Measurements from ENCODE around the gene GLRA3.
"Not testable (repeated sequence)": the region's sequence is repeated elsewhere in the genome, so short reads cannot be mapped to it uniquely, and the experiment has no call there.

GLRA3 gene

DNA sequence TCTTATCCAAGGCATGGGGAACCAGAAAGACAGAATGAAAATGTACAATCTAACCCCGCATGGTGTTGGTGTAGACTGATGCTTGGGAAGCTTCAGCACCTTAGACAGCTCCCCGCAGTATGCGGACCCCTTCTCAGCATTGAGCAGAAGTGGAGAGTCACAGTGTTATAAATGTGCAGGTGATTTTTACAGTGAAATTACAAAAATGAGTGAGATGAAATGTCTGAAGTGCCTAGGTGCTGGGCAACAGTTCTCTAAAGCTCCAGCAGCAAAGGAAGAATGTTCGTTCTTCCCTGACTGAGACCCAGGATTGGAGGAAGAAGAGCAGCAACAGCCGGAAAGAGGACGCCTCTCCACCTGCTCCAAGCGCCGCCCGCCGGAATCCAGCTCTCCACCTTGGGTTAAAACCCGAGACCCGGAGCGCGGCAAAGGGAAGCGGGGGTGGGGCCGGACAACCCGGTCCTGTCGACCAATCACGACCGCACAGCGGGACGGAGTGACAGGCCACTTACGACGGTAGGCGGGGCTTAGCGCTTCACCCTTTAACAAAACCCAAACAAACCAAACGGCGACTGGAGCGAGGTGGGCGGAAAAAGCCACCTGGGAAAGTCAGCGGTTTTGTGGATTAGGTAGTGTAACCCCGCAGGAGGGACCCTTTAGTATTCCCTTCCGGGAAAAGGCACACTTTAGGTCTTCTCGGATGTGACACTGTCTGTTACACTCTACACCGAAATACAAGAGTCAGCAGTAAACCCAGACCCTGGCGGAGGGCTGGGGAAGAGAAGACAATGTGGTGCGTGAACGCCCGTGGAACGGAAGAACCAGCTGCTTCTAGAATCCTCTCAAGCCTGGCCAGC, at the start of gene GLRA3:
Gene GLRA3 (minus strand): TSS at position 403 of the 857 bp plus-strand sequence. CDS start 436 bp downstream, outside the sequence.
- peak; percentile 36 for DNase-seq

DNA sequence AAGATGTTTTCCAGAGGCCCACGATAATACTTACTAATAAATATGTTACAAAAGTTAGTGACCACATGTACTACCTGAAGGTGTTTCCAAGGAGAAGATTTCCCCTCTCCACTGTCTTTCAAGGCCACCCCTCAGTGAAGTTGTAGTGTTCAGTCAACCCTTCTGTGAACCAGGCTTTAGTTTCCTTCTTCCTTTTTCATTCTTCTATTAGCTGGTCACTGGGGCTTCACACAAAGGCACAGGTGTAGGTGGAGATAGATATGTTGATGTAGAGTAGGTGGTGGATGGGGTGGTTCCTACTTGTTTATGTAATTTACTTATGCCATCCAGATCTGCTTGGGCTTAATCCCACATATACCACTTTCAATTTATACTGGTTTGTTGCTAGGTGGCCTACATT, 45.9 kb upstream of the GLRA3 start:
- no peak for DNase-seq

DNA sequence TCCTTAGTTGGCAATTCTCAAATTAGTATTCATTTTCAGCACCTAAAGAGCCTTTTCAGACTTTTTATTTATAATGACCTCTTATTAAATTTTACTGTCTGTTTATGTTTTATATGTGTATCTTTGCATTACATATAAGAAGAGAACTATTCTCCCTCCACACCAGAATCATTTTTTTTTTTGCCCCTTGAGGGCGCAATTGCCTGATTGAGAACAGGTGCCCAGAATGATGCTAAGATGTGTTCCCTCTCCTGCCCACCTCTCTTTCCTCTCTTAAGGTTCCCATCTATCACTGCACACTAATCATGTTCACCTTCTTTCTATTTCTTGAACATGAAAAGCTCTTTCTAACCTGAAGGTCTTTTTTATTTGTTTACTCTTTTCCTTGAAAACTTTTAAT, 44.9 kb upstream of the GLRA3 start:
- no peak for DNase-seq

DNA sequence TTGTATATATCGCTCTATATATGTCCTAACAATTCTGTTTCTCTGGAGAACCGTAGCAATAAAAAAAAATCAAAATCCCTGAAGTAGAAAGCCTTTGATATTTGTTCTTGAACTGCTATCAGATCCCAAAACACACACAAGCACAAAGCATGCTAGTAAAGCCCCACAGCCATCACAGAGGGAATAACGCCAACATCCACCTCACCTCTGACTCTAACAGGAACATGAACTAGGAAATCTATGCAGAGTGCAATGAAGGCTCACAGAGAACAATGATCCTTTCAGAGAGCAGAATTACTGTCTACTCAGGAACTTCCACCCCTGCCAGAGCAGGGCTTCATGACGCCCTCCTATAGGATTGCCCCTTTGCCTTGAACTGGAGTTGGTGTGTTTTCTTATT, 44.1 kb upstream of the GLRA3 start:
- not testable (repeated sequence) for DNase-seq

DNA sequence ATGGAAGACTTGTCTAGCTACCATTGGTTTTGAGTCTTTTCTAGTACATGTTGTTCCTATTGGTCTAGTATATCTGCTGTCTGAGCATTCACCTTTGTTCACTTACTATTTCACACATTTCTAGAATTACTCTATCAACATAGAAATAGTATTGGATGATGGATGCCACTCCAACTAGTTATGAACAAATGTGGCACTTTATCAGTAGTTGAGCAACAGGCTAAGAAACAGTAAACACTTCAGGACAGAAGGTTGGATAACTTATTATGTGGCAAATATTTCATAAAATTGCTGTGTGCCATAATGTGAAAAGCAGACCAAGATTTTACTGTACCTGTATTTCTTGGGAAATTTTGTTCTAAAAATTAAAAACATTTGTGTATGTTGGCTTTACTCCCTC, 42.4 kb upstream of the GLRA3 start:
- DNase-seq = no peak

DNA sequence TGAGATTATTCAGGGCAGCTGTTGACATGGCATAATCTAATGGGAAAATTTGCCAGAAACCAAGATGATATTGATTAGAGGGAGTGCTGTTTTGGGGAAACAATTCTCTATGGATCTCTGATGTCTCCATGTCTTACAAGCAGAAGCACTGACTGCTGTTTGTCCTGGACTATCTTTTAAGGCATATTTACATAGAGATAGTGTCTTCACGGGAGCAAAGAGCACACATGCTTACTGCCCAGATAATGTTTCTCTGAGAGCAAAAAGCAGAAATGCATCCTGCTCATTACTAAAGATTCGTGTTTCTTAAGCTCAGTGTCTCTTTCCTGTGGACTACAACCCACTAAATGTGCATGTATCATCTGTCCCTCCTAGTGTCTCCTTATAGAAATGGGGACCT, 41.3 kb upstream of the GLRA3 start:
- no peak for DNase-seq

DNA sequence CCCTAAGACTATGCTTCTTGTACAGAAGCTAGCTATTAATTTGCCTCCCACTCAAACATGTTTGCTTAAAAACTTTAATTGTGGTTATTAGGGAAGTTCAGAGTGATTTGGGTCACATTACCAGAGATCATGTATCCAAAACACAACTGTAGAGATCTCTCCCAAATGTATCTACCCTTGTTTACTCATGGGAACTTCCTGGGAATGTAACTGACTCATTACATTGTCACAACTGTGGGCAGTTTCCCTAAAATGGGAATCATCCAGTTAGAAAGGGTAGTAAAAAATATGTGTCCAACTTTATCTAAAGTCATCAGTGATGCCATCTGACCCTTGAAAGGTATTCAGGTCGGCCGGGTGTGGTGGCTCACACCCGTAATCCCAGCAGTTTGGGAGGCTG, 40.3 kb upstream of the GLRA3 start:
- no peak for DNase-seq

DNA sequence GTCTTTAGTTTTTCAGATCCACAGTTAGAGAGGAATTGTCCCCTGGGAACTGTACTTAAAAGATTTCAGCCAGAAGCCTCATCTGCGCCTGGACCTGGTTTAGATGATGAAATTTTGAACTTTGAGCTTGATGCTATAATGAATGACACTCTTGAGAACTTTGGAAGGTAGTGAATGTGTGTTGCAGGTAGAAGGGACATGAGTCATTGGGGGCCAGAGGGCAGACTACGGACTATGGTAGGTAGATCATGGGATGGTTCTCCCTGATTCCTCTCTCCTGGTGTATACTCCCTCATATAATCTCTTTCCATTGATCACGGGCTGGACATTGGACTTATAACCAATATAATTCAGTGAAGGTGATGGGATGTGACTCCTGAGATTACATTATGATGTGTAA, 38.9 kb upstream of the GLRA3 start:
- no peak for DNase-seq

DNA sequence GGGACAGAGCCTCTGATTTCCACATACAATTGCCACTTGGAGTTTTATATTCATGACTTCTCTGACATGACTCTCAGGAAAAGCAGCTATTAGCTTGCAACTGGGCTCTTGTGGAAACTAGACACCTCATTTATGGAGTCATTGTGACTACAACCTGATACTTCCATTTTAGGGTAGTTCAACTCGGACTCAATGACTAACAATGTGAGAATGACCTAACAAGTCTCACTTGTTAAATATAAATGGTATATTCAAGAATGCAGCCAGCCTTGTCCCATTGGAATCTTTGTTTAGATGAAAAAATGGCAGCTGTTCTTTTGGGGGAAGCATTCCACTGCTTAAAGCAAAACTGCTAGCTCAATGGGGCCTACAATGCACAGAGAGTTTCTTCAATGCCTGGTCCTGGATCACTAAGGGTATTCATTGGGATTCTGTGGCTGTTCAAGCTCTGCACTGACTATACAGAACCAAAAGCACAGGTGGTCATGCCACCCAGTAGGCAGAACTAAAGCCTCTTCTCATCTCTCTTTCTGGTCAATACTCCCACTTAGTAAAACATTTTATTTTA, 36.5 kb upstream of the GLRA3 start:
- no peak for DNase-seq

DNA sequence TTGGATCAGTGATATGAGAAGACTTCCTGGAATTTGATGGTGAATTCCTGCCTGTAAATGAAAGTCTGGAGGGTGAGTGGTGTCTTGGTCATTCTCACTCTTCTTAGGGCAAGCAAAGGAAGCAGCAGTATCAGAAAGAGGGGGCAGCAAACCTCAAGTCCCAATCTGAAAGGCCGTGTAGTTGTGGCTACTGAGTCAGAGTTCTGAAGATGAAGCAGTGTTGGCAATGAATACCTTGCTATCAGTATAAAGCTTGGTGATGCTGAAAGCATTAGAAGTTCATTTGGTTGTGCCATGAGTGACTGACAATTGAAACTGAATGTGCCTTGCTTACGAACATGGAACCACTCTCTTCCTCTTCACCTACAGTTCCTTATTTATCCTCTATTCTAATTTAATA, 35.0 kb upstream of the GLRA3 start:
- no peak for DNase-seq

DNA sequence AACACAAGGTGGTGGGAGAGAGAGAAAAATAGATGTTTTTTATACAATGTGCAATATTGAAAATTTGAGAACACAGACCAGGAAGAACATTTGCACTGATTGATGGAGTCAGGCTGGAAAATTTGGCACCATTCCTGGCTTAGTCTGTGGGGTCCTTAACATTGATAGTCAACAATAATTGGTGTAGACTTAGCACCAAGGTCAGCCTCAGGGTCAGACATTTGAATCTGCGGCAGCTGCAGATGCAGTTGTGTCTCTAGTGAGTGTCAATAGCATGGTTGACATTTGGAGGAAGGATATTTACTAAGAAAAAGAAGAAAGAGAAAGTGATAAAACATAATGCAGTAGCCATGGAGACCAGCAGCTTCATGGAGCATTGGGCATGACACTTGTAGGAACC, 31.5 kb upstream of the GLRA3 start:
- DNase-seq = no peak

DNA sequence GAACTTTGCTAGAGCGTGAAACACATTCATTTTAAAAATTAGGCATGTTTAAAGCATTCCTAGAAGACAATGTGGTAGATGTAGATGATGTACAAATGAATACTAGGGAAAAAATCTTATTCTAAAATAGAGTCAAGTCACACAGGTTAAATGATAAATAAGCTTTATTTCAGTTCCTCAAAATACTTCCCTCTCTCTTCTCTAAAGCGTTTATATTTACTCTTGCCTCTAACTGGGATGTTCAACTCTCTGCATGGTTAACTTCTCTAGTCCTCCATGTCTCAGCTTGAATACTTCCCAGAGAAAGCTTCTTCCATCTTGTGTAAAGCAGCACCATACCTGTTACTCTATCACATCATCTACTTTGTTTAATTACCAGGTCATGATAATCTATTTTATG, 30.9 kb upstream of the GLRA3 start:
- DNase-seq = no peak

DNA sequence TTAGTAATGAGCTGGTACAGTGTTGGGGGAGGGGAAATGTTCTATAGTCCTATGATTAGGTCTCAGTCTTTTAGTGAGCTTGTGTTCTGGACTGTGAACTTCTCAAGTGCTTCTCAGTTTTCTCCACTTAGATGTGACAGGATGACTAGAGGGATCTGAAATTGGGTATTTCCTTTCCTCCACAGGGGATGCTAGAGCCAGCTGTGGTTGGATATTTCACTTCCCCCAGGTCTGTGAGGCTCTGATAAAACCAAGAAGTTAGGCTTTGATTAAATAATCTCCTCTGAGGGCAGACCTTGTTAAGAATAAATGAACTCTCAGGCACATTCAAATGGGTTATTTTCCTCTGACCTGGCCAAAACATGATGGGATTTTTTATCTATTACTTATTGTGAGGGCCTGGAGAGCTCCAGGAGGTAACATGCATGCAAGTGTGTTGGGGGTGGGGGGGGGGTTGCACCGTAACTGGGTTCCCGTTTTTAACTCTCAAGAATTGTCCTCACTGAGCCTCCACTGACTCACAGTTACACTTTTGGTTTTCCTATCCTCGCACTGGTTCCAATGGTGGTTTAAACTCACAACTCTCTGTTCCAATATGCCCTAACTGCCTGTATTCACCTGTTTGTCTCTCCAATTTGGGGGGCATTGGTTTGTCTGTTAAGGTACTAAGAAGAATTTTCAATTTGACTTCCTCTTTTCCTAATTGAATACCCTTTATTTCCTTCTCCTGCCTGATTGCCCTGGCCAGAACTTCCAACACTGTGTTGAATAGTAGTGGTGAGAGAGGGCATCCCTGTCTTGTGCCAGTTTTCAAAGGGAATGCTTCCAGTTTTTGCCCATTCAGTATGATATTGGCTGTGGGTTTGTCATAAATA, 28.1 kb upstream of the GLRA3 start:
- no peak for DNase-seq

DNA sequence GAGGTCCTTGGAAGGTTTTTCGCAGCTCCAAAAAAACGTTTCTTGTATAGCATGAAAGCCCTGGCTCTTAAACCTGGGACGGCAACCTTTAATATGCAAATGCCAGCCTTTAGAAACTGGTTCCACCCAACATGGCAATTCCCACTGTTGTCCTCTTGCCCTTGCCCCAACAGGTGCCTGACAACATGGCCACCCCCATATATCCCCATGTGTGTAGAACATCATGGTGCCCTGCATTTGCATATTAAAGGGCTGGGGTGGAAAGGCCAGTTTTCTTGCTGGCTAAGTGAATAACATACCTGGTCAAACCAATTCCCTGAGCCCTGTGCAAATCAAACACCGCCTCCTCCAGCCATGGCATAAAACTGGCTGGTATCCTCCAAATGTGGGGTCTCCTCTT, 26.0 kb upstream of the GLRA3 start:
- DNase-seq = no peak

DNA sequence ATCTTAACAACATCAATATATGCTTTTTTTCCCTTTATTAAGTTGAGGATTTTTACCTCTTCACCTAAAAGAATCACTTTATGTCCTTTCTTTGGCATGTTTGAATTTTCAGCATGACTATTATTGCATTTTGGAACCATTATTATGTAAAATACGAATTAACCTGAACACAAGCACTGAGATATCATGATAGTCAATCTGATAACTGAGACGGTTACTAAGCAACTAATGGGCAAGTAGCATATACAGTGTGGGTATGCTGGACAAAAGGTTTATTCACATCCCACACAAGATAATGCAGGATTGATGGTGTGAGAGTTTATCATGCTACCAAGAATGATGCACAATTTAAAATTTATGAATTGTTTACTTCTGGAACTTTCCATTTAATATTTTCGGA, 24.6 kb upstream of the GLRA3 start:
- DNase-seq = no peak

DNA sequence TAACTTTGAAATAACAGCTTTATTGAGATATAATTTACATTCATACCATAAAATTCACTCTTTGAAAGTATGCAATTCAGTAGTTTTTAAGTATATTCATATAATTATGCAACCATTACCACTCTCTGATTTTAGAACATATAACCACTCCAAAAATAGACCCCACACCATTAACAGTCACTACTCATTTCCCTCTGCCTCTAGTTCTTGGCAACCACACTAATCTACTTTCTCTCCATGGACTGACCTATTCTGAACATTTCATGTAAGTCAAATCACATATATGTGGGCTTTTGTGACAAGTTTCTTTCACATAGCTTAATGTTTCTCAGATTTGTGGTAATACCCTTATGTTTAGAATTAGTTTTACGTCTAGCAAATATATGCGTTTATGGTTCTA, 19.5 kb upstream of the GLRA3 start:
- DNase-seq = no peak

DNA sequence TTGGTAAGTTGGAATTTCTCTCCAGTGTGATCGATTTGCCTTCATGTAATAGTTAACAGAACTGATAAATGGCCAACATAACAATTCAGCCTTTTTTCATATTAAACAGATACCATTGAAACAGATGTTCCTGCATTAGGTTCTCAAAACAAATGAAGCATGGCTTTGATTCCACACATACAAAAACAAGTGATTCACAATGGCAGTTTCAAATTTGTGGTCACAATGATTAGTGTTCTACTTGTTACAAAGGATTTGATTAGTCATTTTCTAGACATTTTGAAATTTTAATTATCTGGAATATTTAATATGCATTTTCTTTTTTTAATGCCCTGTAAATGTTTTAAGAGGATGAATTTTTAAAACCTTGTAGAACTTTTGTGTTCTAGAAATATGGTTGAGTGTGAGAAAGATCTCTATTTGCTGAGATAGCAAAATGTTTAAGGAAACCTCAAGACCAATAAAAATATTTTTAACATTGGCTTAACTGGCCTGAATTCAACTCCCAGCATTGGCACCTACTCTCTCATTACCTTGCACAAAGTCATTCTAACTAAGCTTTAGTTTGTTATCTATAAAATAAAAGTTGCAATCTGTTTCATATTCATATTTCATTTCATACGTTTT, 18.9 kb upstream of the GLRA3 start:
- no peak for DNase-seq

DNA sequence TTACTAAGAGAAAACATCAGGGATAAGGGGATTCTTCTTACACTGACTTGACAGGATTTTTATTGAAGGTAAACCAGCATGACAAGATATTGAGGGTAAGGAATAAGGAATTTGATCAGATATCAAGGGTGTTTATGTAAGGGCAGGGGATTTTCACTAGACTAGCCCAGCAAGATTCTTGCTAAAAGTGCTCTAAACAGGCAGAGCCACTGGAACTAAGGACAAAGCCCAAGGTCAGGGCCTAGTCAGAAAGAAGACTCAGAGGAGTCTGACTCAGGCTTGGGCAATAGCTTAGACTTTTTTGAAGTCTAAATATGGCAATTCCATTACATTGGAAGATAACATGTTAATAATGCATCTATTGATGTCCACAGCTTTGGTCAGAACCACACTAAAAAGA, 6.5 kb upstream of the GLRA3 start:
- no peak for DNase-seq

DNA sequence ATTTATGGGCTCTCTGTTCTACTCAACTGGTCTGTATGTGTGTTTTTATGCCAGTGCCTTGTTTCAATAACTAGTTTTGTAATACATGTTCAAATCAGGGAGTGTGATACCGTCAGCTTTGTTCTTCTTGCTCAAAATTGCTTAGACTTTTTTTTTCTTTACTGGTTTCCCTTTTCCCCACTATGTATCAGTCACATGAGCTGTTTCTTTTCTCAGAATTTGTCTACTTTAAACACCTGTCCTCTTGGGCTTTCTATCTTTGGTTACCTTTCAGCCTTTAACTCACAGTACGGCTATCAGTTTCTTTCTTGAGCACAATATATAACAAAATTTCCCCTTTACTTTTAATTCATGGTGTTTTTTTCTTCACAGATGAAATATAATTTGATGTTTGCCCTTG, 5.4 kb upstream of the GLRA3 start:
- no peak for DNase-seq

DNA sequence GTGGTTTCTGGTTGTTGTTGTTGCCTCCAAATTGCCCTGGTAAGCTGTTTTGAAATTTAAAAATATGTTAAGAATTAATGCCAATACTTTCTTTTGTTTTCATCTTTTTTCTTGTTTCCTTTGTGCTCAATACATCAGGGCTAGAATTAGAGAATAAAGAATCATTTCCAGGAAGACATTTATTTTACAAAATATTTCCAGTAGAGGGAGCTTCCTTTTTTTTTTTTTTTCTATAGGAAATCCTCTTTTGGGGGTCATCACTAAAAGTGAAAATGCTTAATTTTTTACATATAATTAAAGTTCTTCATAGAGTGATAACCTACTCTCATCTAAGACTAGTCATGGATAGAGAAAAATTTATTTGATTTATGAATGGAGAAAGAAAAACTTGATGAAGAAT, 2.4 kb downstream of the GLRA3 start:
- no peak for DNase-seq

DNA sequence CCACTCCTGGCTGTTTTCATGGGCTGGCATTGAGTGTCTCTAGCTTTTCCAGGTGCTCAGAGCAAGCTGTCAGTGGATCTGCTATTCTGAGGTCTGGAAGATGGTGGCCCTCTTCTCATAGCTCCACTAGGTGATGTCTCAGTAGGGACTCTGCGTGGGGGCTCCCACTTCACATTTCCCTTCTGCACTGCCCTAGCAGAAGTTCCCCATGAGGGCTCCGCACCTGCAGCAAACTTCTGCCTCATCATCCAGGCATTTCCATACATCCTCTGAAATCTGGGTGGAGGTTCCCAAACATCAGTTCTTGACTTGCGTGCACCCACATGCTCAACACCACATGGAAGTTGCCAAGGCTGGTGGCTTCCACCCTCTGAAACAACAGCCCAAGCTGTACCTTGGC, 13.8 kb downstream of the GLRA3 start:
- no peak for DNase-seq

DNA sequence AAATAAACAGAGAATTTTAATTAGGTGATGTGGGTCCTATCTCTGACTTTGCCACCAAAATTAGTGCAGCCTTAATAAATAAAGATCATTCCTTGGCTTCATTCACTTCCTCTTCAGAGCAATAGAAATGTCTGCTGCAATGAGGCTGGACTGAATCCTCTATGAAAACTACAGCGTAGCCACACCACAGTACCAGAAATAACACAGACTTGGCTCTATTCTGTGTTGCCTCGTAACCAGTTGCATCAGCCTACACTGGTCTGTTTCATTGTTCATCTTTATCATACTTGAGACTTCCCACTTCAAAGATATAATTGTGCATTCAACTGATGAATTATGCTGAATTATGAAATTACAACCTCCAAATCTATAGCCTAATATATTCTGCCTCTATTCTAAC, 15.8 kb downstream of the GLRA3 start:
- DNase-seq = no peak

DNA sequence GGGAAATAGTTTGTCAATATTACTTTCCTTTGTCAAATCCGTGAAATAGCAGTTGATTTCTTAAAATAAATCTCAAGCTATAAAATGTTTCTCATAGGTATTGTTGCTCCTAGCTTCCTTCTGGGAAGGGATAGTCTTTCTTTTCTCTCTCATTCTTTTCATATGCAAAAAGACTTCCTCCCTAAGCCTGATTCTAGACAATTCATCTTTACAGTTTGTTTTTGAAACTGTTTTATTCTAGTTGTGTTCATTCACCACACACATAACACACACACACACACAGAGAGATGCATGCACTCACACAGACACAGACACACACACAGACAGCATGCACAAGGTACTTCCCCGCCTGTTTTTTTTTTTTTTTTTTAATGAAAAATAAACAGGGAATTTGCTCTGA, 18.2 kb downstream of the GLRA3 start:
- no peak for DNase-seq
